Measurements from ENCODE around the gene SOD3.

DNA sequence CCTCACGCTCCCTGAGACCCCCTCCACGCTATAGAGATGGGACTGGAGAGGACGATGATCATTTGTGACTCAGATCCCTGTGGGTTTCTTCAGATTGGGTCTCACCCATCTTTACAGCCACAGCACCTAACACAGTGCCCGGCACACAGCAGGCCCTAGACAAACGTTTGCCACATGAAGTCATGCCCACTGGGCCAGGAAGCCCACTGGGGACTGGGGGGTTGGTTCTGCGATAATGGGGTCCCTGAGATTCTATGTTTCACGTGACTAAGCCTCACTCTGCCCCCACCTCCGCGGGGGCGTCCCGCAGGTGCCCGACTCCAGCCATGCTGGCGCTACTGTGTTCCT lies 3.8 kb downstream of the SOD3 start:
- TF ChIP-seq, protein P1, sequence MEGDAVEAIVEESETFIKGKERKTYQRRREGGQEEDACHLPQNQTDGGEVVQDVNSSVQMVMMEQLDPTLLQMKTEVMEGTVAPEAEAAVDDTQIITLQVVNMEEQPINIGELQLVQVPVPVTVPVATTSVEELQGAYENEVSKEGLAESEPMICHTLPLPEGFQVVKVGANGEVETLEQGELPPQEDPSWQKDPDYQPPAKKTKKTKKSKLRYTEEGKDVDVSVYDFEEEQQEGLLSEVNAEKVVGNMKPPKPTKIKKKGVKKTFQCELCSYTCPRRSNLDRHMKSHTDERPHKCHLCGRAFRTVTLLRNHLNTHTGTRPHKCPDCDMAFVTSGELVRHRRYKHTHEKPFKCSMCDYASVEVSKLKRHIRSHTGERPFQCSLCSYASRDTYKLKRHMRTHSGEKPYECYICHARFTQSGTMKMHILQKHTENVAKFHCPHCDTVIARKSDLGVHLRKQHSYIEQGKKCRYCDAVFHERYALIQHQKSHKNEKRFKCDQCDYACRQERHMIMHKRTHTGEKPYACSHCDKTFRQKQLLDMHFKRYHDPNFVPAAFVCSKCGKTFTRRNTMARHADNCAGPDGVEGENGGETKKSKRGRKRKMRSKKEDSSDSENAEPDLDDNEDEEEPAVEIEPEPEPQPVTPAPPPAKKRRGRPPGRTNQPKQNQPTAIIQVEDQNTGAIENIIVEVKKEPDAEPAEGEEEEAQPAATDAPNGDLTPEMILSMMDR (IDR thresholded peaks at IDR 0.05): no peak
- no peak for TF ChIP-seq POLR2A (IDR thresholded peaks at IDR 0.05)
